ENCODE measurements around the gene SCARB1.

DNA sequence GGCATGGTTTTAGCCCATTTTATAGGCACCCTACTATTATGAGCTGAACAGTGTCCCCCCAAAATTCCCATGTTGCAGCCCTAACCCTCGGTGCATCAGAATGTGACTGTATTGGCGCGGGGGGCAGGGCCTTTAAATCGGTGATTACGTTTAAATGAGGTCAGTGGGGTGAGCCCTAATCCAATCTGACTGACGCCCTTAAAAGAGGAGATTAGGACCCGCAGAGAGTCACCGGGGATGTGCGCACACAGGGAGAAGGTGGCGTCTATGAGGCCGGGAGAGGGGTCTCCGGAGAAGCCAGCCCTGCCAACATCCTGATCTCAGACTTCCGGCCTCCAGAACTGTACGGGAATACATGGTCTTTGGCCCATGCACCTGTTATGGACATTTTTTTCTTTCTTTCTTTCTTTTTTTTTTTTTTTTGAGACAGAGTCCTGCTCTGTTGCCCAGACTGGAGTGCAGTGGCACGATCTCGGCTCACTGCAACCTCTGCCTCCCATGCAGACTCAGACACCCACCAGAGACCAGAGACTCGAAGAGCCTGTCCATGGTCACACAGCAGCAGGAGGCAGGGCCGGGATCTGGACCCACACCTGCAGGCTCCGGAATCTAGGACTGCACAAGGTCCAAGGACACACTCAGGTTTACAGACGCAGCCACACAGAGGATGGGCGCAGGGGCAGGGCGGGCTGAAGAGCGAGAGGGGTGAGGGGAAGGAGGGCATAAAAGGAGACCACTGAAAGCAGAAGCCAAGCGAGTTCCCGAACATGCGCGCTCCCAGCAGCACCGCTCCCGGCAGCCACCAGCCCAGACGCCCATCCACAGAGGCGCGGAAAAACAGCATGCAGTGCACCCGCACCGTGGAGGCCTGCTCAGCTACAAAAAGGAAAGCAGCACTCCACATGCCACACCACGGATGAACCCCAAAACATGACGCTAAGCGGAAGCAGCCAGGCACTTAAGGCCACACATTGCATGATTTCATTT is 19.0 kb downstream of the SCARB1 start:
- no peak for TF ChIP-seq EZH2 (optimal IDR thresholded peaks at IDR 0.05; ENCODE audit: low read depth, low read length)
- TF ChIP-seq, protein P1, sequence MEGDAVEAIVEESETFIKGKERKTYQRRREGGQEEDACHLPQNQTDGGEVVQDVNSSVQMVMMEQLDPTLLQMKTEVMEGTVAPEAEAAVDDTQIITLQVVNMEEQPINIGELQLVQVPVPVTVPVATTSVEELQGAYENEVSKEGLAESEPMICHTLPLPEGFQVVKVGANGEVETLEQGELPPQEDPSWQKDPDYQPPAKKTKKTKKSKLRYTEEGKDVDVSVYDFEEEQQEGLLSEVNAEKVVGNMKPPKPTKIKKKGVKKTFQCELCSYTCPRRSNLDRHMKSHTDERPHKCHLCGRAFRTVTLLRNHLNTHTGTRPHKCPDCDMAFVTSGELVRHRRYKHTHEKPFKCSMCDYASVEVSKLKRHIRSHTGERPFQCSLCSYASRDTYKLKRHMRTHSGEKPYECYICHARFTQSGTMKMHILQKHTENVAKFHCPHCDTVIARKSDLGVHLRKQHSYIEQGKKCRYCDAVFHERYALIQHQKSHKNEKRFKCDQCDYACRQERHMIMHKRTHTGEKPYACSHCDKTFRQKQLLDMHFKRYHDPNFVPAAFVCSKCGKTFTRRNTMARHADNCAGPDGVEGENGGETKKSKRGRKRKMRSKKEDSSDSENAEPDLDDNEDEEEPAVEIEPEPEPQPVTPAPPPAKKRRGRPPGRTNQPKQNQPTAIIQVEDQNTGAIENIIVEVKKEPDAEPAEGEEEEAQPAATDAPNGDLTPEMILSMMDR (IDR thresholded peaks at IDR 0.05; ENCODE audit: low read length), result no peak
- TF ChIP-seq EZH2phosphoT487 (IDR thresholded peaks at IDR 0.05; ENCODE audit: low read length), result no peak
